ENCODE results near the gene TIAM1. TPM values are rescaled to one million over a fixed set of nuclear protein-coding genes. Genes with fewer than 3 reads are reported as not detected.
A peak's percentile ranks its signal among the peaks of the same experiment; 100 is the strongest.

The TIAM1 gene
- total RNA-seq, 2 experiments from 2014 or later, result 15.0 to 25.1 TPM

- no peak for DNase-seq (ENCODE audit: low spot score)
- H3K79me2 ChIP-seq (ENCODE audit: insufficient read depth, low read depth, low read length), result no peaks in the 10 kb centered on the region
- H2AFZ ChIP-seq (ENCODE audit: low read length), result no peak overlapping the region
- H3K9me3 ChIP-seq (ENCODE audit: low read length), result no peaks in the 10 kb centered on the region
- no TSS peak for BruUV-seq (replicated peaks)
- no peaks in the 10 kb centered on the region for H3K9me2 ChIP-seq (ENCODE audit: insufficient read depth, low read length)
- H4K20me1 ChIP-seq (ENCODE audit: insufficient read depth, low read length), result no peaks in the 10 kb centered on the region; the same call in 1 of the 2 replicates
- no peak for TF ChIP-seq CTCF (conservative IDR thresholded peaks at IDR 0.05; ENCODE audit: low read length)
- TF ChIP-seq EZH2phosphoT487 (IDR thresholded peaks at IDR 0.05; ENCODE audit: borderline replicate concordance, low read depth, low read length), result no peak
- intact Hi-C loops (cut with micrococcal nuclease; ENCODE audit: unreplicated experiment), result loop anchor here (10.0 kb wide), 1 partner anchor 207 kb away; no protein-coding TSS in a partner anchor
- no peaks in the 10 kb centered on the region for H3K36me3 ChIP-seq (ENCODE audit: insufficient read depth, low read length)
- CTCF ChIA-PET (ENCODE audit: unreplicated experiment), result interaction anchor here (0.6 kb wide), 1 partner anchor 154 kb away, joined by 3 read pairs; no protein-coding TSS in a partner anchor
- POLR2A ChIA-PET, result interaction anchor here (0.5 kb wide), 1 partner anchor 211 kb away, joined by 4 read pairs; no protein-coding TSS in a partner anchor
- H3K4me2 ChIP-seq (ENCODE audit: low read length), result no peak overlapping the region
- no peaks in the 10 kb centered on the region for H3K4me1 ChIP-seq (ENCODE audit: insufficient read depth, low read length, poor library complexity, severe bottlenecking)
- H3K4me3 ChIP-seq (ENCODE audit: low read depth, low read length, poor library complexity, severe bottlenecking), result no peak overlapping the region
- H3K27ac ChIP-seq (ENCODE audit: low read depth, low read length, poor library complexity, severe bottlenecking), result no peak overlapping the region
Measured at GRCh38 chr21:31348188-31348587, 4.1 kb upstream of the TIAM1 start.

GRCh38 chr21:31347435-31348032, 3.5 kb upstream of the TIAM1 start:
- POLR2A ChIA-PET, result no interaction called here
- no TSS peak for BruUV-seq (replicated peaks)
- no peak overlapping the region for H2AFZ ChIP-seq (ENCODE audit: low read length)
- no peaks in the 10 kb centered on the region for H3K9me2 ChIP-seq (ENCODE audit: insufficient read depth, low read length)
- TF ChIP-seq CTCF (conservative IDR thresholded peaks at IDR 0.05; ENCODE audit: low read length) (peak; percentile 81), EZH2phosphoT487 (IDR thresholded peaks at IDR 0.05; ENCODE audit: borderline replicate concordance, low read depth, low read length) (no peak)
- no peak overlapping the region for H3K4me3 ChIP-seq (ENCODE audit: low read depth, low read length, poor library complexity, severe bottlenecking)
- no peaks in the 10 kb centered on the region for H3K9me3 ChIP-seq (ENCODE audit: low read length)
- no peak overlapping the region for H3K4me2 ChIP-seq (ENCODE audit: low read length)
- intact Hi-C loops (cut with micrococcal nuclease; ENCODE audit: unreplicated experiment), result loop anchor here (10.0 kb wide), 1 partner anchor 207 kb away; no protein-coding TSS in a partner anchor
- H3K4me1 ChIP-seq (ENCODE audit: insufficient read depth, low read length, poor library complexity, severe bottlenecking), result no peaks in the 10 kb centered on the region
- DNase-seq (ENCODE audit: low spot score), result peak; percentile 35
- H3K27ac ChIP-seq (ENCODE audit: low read depth, low read length, poor library complexity, severe bottlenecking), result no peak overlapping the region
- no peaks in the 10 kb centered on the region for H3K36me3 ChIP-seq (ENCODE audit: insufficient read depth, low read length)
- CTCF ChIA-PET (ENCODE audit: unreplicated experiment), result no interaction called here
- no peaks in the 10 kb centered on the region; the same call in 1 of the 2 replicates for H4K20me1 ChIP-seq (ENCODE audit: insufficient read depth, low read length)
- H3K79me2 ChIP-seq (ENCODE audit: insufficient read depth, low read depth, low read length), result no peaks in the 10 kb centered on the region

GRCh38 chr21:31346256-31346821, 2.3 kb upstream of the TIAM1 start:
- H3K79me2 ChIP-seq (ENCODE audit: insufficient read depth, low read depth, low read length), result no peaks in the 10 kb centered on the region
- BruUV-seq (replicated peaks), result no TSS peak
- no peaks in the 10 kb centered on the region for H3K9me3 ChIP-seq (ENCODE audit: low read length)
- no peak overlapping the region for H3K4me3 ChIP-seq (ENCODE audit: low read depth, low read length, poor library complexity, severe bottlenecking)
- no peak overlapping the region for H3K27ac ChIP-seq (ENCODE audit: low read depth, low read length, poor library complexity, severe bottlenecking)
- DNase-seq (ENCODE audit: low spot score), result no peak
- no peaks in the 10 kb centered on the region for H3K4me1 ChIP-seq (ENCODE audit: insufficient read depth, low read length, poor library complexity, severe bottlenecking)
- no peak for TF ChIP-seq CTCF (conservative IDR thresholded peaks at IDR 0.05; ENCODE audit: low read length)
- TF ChIP-seq EZH2phosphoT487 (IDR thresholded peaks at IDR 0.05; ENCODE audit: borderline replicate concordance, low read depth, low read length), result no peak
- H4K20me1 ChIP-seq (ENCODE audit: insufficient read depth, low read length), result no peaks in the 10 kb centered on the region; the same call in 1 of the 2 replicates
- no peaks in the 10 kb centered on the region for H3K36me3 ChIP-seq (ENCODE audit: insufficient read depth, low read length)
- H3K9me2 ChIP-seq (ENCODE audit: insufficient read depth, low read length), result no peaks in the 10 kb centered on the region
- no peak overlapping the region for H2AFZ ChIP-seq (ENCODE audit: low read length)
- ChIA-PET POLR2A (no interaction called here), CTCF (ENCODE audit: unreplicated experiment) (no interaction called here)
- intact Hi-C loops (cut with micrococcal nuclease; ENCODE audit: unreplicated experiment), result loop anchor here (10.0 kb wide), 1 partner anchor 208 kb away; no protein-coding TSS in a partner anchor
- H3K4me2 ChIP-seq (ENCODE audit: low read length), result no peak overlapping the region
